IMR-90 (cell line): ENCODE results near the gene BDH1. TPM values are rescaled to one million over a fixed set of nuclear protein-coding genes. Genes with fewer than 3 reads are reported as not detected.
A peak's percentile ranks its signal among the peaks of the same experiment; 100 is the strongest.

Experiments
- ATAC-seq: fragments of 200-7000 bp; cut with Tn5 transposase; 2 replicates; pipeline ENCODE4 v1.9.1; 2020; ENCODE audit warnings: low read depth, mild to moderate bottlenecking, moderate library complexity
- BruUV-seq: library from RNA; stranded (reverse); fragments of 400-500 nt; replicated peaks from 2 replicates; lab custom pipeline; 2021; lab: Mats Ljungman, UMichigan
- CTCF ChIA-PET: fragments of 300-600 bp; formaldehyde crosslinking; extraction: SDS; loops from one replicate; lab custom pipeline; 2021; ENCODE audit warnings: antibody characterized with exemption; lab: Yijun Ruan, JAX
- POLR2A ChIA-PET: fragments of 300-600 bp; sonication (Branson Sonifier 250); formaldehyde crosslinking; loops from one replicate; lab custom pipeline; 2022; ENCODE audit warnings: antibody characterized with exemption; ENCODE audit not compliant: unreplicated experiment; lab: Charles Lee
- DNase-seq: peaks from one replicate; pipeline ENCODE4 v3.0.0; 2013
- H2AFZ ChIP-seq: replicated peaks from 2 replicates; pipeline ENCODE3; 2013; ENCODE audit warnings: low read length, mild to moderate bottlenecking; ENCODE audit not compliant: poor library complexity
- H2AK5ac ChIP-seq: 2 replicates; pipeline ENCODE4 v1.6.1; 2013; ENCODE audit warnings: low read depth, low read length, inconsistent platforms
- H2AK9ac ChIP-seq: replicated peaks from 2 replicates; pipeline ENCODE3; 2013; ENCODE audit warnings: mild to moderate bottlenecking, low read depth, low read length, moderate library complexity; ENCODE audit not compliant: poor library complexity
- H2BK120ac ChIP-seq: 2 replicates; pipeline ENCODE4 v1.6.1; 2013; ENCODE audit warnings: low read depth, low read length, inconsistent platforms
- H2BK15ac ChIP-seq: 3 replicates; pipeline ENCODE4 v1.6.1; 2013; ENCODE audit warnings: low read depth, low read length, inconsistent platforms
- H2BK20ac ChIP-seq: 2 replicates; pipeline ENCODE4 v1.6.1; 2013; ENCODE audit warnings: low read depth, mild to moderate bottlenecking, inconsistent platforms, low read length, moderate library complexity
- H2BK5ac ChIP-seq: 2 replicates; pipeline ENCODE4 v1.6.1; 2013; ENCODE audit warnings: mild to moderate bottlenecking, low read depth, low read length, inconsistent platforms; ENCODE audit not compliant: poor library complexity, severe bottlenecking
- H3K14ac ChIP-seq: replicated peaks from 2 replicates; pipeline ENCODE4 v1.6.1; 2013; ENCODE audit warnings: low read depth, low read length, inconsistent platforms
- H3K18ac ChIP-seq: 2 replicates; pipeline ENCODE4 v1.6.1; 2013; ENCODE audit warnings: low read depth, low read length, control low read depth
- H3K23ac ChIP-seq: 2 replicates; pipeline ENCODE4 v1.6.1; 2013; ENCODE audit warnings: low read depth, low read length, inconsistent platforms
- H3K27ac ChIP-seq: 2 replicates; pipeline ENCODE4 v1.5.1; 2013; ENCODE audit warnings: mild to moderate bottlenecking, control low read depth, low read length; ENCODE audit not compliant: insufficient read depth
- H3K27me3 ChIP-seq: 2 replicates; pipeline ENCODE4 v1.6.1; 2013; ENCODE audit warnings: low read length; ENCODE audit not compliant: control insufficient read depth, insufficient read depth
- H3K36me3 ChIP-seq: 2 replicates; pipeline ENCODE4 v1.6.1; 2013; ENCODE audit warnings: low read length, mixed read lengths; ENCODE audit not compliant: control insufficient read depth, insufficient read depth
- H3K4ac ChIP-seq: 2 replicates; pipeline ENCODE4 v1.6.1; 2013; ENCODE audit warnings: low read depth, low read length, inconsistent platforms
- H3K4me1 ChIP-seq: 2 replicates; pipeline ENCODE4 v1.6.1; 2013; ENCODE audit warnings: low read length, mixed read lengths; ENCODE audit not compliant: control insufficient read depth, insufficient read depth
- H3K4me2 ChIP-seq: 2 replicates; pipeline ENCODE4 v1.6.1; 2013; ENCODE audit warnings: low read depth, mild to moderate bottlenecking, control low read depth, low read length, moderate library complexity
- H3K4me3 ChIP-seq: 2 replicates; pipeline ENCODE4 v1.5.1; 2013; ENCODE audit warnings: low read depth, mild to moderate bottlenecking, control low read depth, low read length, moderate library complexity; ENCODE audit not compliant: insufficient read depth
- H3K56ac ChIP-seq: 2 replicates; pipeline ENCODE4 v1.6.1; 2013; ENCODE audit warnings: low read length, inconsistent platforms; ENCODE audit not compliant: insufficient read depth; ENCODE audit errors: extremely low read depth
- H3K79me1 ChIP-seq, 2 experiments: 2 replicates each; pipeline ENCODE4 v1.6.1; 2013; ENCODE audit warnings: low read length in 2 of 2, inconsistent platforms in 1 of 2, low read depth in 1 of 2
- H3K9ac ChIP-seq: 2 replicates; pipeline ENCODE4 v1.6.1; 2013; ENCODE audit warnings: low read depth, low read length, control low read depth
- H3K9me1 ChIP-seq: 2 replicates; pipeline ENCODE4 v1.6.1; 2013; ENCODE audit warnings: low read length, inconsistent platforms; ENCODE audit not compliant: insufficient read depth
- H3K9me3 ChIP-seq: 2 replicates; pipeline ENCODE4 v1.6.1; 2013; ENCODE audit warnings: low read length; ENCODE audit not compliant: control insufficient read depth, insufficient read depth
- H4K20me1 ChIP-seq: 2 replicates; pipeline ENCODE4 v1.6.1; 2013; ENCODE audit warnings: low read length, inconsistent platforms; ENCODE audit not compliant: insufficient read depth
- H4K5ac ChIP-seq: 2 replicates; pipeline ENCODE4 v1.6.1; 2013; ENCODE audit warnings: mild to moderate bottlenecking, low read depth, low read length, control low read depth
- H4K8ac ChIP-seq, 2 experiments: 2 replicates each; pipeline ENCODE4 v1.6.1; 2013; ENCODE audit warnings: low read depth in 2 of 2, low read length in 2 of 2, control low read depth in 1 of 2, inconsistent platforms in 1 of 2
- H4K91ac ChIP-seq: 2 replicates; pipeline ENCODE4 v1.6.1; 2013; ENCODE audit warnings: low read depth, low read length, inconsistent platforms; ENCODE audit not compliant: insufficient read depth
- BHLHE40 ChIP-seq: fragments of 150-350 bp; IDR thresholded peaks from 2 replicates; pipeline ENCODE4 v1.6.1; 2016; ENCODE audit warnings: mild to moderate bottlenecking, low read depth, low read length
- CHD1 ChIP-seq: IDR thresholded peaks from 2 replicates; pipeline ENCODE4 v1.6.1; 2012; ENCODE audit warnings: low read depth, low read length, improper control_type of control experiment
- MAFK ChIP-seq: IDR thresholded peaks from 2 replicates; pipeline ENCODE4 v1.6.1; 2012; ENCODE audit warnings: low read depth, low read length, improper control_type of control experiment
- MAZ ChIP-seq: IDR thresholded peaks from 2 replicates; pipeline ENCODE4 v1.6.1; 2012; ENCODE audit warnings: low read depth, mild to moderate bottlenecking, low read length, improper control_type of control experiment, moderate library complexity, borderline replicate concordance
- NFE2L2 ChIP-seq: fragments of 150-350 bp; IDR thresholded peaks from 2 replicates; pipeline ENCODE4 v1.6.1; 2016; ENCODE audit warnings: low read depth, mild to moderate bottlenecking, low read length
- POLR2A ChIP-seq: IDR thresholded peaks from 2 replicates; pipeline ENCODE4 v1.6.1; 2012; ENCODE audit warnings: mild to moderate bottlenecking, low read depth, low read length
- RCOR1 ChIP-seq: IDR thresholded peaks from 2 replicates; pipeline ENCODE4 v1.6.1; 2012; ENCODE audit warnings: mild to moderate bottlenecking, low read length, improper control_type of control experiment; ENCODE audit not compliant: insufficient replicate concordance
- WGBS, 2 experiments: methylation state at CpG; one replicate each; pipeline versions ENCODE4 v1.1.5 to v1.1.7; 2013; ENCODE audit warnings: missing lambda C conversion rate in 2 of 2; ENCODE audit not compliant: insufficient read length in 1 of 2; ENCODE audit errors: extremely low coverage in 2 of 2; 5-methylcytosine and 5-hydroxymethylcytosine counted together
- dilution Hi-C: fragments of 300-500 bp; cut with HindIII; formaldehyde crosslinking; loops from one replicate; pipeline ENCODE4 v1.14.3; 2018; ENCODE audit warnings: low sequenced_read_pairs; ENCODE audit not compliant: unreplicated experiment
- in situ Hi-C: fragments of 300-500 bp; cut with MboI; formaldehyde crosslinking; loops from 3 replicates; pipeline ENCODE4 v1.14.3; 2019; ENCODE audit warnings: low sequenced_read_pairs, inconsistent platforms, mixed read lengths
- intact Hi-C: fragments of 100-400 bp; cut with micrococcal nuclease; formaldehyde crosslinking; loops from 2 replicates; pipeline ENCODE4 v1.10.0; 2022
- polyA plus RNA-seq, 3 experiments: library from polyadenylated mRNA; depleted of rRNA; stranded (reverse); fragments of >200 nt; gene quantifications; 2 replicates each; pipeline ENCODE4 v1.2.3, GENCODE V29; 2012; ENCODE audit warnings: low replicate concordance in 1 of 3
- total RNA-seq: library from RNA; depleted of rRNA; stranded (reverse); fragments of >200 nt; gene quantifications from 2 replicates; pipeline ENCODE4 v1.2.3, GENCODE V29; 2012
- TF ChIP-seq, protein P1 (sequence below): fragments of 150-350 bp; IDR thresholded peaks from 2 replicates; pipeline ENCODE4 v1.6.1; 2017; ENCODE audit warnings: mild to moderate bottlenecking, antibody characterized with exemption, low read length, low read depth
- TF ChIP-seq, protein P2 (sequence below): fragments of 150-350 bp; IDR thresholded peaks from 2 replicates; pipeline ENCODE4 v1.6.1; 2016; ENCODE audit warnings: low read depth, mild to moderate bottlenecking, low read length, moderate library complexity, borderline replicate concordance

Gene BDH1
- total and polyA plus RNA-seq, 2 of the 4 experiments (the other 2 are of a cell fraction), result 2.7 to 4.4 TPM

DNA sequence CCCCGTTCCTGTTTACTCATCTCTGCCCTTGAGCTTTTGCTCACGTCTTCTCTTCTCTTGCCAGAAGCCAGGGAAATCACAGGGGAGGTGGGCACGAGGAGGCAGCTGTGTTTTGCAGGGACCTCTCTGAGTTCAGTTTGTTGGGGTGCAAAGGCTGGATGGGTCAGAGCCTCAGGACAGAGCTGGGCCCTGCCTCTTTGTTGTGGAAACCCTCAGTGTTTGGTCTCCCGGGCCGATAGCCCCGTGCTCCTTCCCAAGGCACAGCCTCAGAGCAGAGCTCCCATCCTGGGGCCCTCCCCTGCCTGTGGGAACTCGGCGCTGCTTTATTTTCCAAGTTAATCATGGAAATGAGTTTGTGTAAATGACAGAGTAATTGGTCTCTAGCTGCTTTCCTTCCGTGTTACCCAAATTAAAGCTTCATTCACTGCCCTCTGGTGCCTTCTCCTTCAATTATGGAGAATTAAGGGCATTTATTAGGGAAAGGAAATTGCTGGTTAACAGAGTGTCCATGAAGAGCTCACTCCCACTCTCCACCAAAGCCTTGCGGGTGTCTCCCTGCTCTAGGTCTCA is 40.9 kb downstream of the BDH1 start:
- Histone ChIP-seq H3K23ac (no peak overlapping the region), H3K9me1 (peaks cover 11% of the 10 kb centered on the region; the same call in 1 of the 2 replicates), H3K56ac (no peak overlapping the region), H2BK5ac (no peak overlapping the region), H4K91ac (no peak overlapping the region), H2BK20ac (peak overlapping the region; percentile 18; the same call in 1 of the 2 replicates), H3K4me1 (peaks cover 9% of the 10 kb centered on the region), H2AFZ (peak overlapping the region; percentile 43), H2BK15ac (no peak overlapping the region), H3K4me3 (no peak overlapping the region), H3K4me2 (no peak overlapping the region), H3K18ac (no peak overlapping the region), H2AK5ac (peak overlapping the region; percentile 84), H3K9ac (no peak overlapping the region), H3K36me3 (no peaks in the 10 kb centered on the region; the same call in 1 of the 2 replicates), H4K5ac (no peak overlapping the region), H2BK120ac (no peak overlapping the region; the same call in 1 of the 2 replicates), H3K14ac (no peak overlapping the region), H2AK9ac (no peak overlapping the region), H3K27ac (no peak overlapping the region), H3K4ac (peak overlapping the region; percentile 29; the same call in 1 of the 2 replicates), H4K20me1 (no peaks in the 10 kb centered on the region), H4K8ac (no peak overlapping the region), H3K79me1 (no peaks in the 10 kb centered on the region), H3K27me3 (no peaks in the 10 kb centered on the region), H3K9me3 (no peaks in the 10 kb centered on the region)
- ChIA-PET POLR2A (interaction anchor here (1.0 kb wide), 1 partner anchor 81 kb away, joined by 3 read pairs; no protein-coding TSS in a partner anchor), CTCF (no interaction called here)
- intact Hi-C loops (loop anchor here (10.0 kb wide), 1 partner anchor 510 kb away; no protein-coding TSS in a partner anchor), dilution Hi-C loops (no loop called here), in situ Hi-C loops (loop anchor here (10.0 kb wide), 1 partner anchor 260 kb away; no protein-coding TSS in a partner anchor)
- BruUV-seq, result no TSS peak
- DNase-seq (no peak), ATAC-seq (no peak)
- TF ChIP-seq MAFK (no peak), BHLHE40 (no peak), POLR2A (no peak), NFE2L2 (no peak), MAZ (no peak), RCOR1 (no peak), CHD1 (no peak)
- TF ChIP-seq, protein P1, sequence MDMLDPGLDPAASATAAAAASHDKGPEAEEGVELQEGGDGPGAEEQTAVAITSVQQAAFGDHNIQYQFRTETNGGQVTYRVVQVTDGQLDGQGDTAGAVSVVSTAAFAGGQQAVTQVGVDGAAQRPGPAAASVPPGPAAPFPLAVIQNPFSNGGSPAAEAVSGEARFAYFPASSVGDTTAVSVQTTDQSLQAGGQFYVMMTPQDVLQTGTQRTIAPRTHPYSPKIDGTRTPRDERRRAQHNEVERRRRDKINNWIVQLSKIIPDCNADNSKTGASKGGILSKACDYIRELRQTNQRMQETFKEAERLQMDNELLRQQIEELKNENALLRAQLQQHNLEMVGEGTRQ, result no peak
- TF ChIP-seq, protein P2, sequence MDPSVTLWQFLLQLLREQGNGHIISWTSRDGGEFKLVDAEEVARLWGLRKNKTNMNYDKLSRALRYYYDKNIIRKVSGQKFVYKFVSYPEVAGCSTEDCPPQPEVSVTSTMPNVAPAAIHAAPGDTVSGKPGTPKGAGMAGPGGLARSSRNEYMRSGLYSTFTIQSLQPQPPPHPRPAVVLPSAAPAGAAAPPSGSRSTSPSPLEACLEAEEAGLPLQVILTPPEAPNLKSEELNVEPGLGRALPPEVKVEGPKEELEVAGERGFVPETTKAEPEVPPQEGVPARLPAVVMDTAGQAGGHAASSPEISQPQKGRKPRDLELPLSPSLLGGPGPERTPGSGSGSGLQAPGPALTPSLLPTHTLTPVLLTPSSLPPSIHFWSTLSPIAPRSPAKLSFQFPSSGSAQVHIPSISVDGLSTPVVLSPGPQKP, result no peak
- whole genome bisulfite sequencing, 2 experiments, result no CpG with 5 or more reads among the region's 10 CpGs
